ENCODE results near the gene TEKT3.

- no peak for TF ChIP-seq CTCF (IDR thresholded peaks at IDR 0.05)
- TF ChIP-seq ZFX (IDR thresholded peaks at IDR 0.05; ENCODE audit: borderline replicate concordance) = no peak
Observed at GRCh38 chr17:15309793-15310192, 31.6 kb downstream of the TEKT3 start.
